ENCODE results near the gene SLC19A3. TPM values are rescaled to one million over a fixed set of nuclear protein-coding genes. Genes with fewer than 3 reads are reported as not detected.

The SLC19A3 gene
- 1.6 to 3.1 TPM (median 2.8 TPM) in 5 replicates for total RNA-seq (2022; extraction: Qiagen RNA extraction)

DNA sequence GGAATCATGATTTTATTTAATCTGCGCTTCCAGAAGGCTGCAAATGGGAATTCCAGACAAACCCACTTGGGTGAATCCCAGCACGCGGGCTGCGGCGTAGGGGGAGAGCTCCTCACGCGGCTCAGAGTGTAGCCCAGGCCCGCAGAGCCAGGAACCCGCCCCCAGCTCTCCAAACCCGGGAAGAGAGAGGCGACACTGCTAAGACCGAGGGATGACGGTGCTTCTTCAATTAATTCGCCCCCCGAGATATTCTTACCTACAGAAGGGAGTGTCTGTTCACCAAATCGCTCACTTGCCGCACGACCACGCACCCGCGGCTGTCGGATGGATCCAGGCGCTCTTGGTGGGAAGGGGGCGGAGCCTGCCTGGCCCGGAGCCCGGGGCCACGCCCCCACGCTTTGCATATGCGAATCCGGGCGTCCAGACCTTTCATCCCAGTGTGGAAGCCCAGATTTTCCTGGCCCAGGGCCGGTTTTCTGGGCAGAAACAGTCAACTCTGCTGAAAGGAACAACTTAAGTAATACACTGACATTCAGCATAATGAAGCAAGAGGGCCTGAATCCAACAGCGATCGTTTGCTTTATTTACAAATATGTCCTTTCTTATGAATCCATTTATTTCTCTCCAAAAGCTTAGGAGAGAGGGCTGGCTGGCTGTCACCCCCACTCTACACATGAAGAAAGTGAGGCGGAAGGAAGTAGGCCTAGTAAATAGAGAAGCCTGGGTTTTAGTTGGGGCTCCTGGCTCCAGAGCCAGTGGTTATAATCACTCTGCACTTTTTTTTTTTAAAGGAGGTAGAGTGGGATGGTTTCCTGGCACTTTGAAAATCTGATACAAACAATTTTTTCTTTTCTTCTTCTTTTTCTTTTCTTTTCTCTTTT, at the start of gene SLC19A3:
Gene SLC19A3 (minus strand): TSS at position 342 of the 881 bp plus-strand sequence. CDS start 15,710 bp downstream, outside the sequence.

GRCh38 chr2:227745594-227745993, 27.8 kb upstream of the SLC19A3 start, which contains the start of gene SCYGR8:
Gene SCYGR8 (plus strand): TSS chr2:227745894. CDS start chr2:227745894, 0 bp downstream.

DNA sequence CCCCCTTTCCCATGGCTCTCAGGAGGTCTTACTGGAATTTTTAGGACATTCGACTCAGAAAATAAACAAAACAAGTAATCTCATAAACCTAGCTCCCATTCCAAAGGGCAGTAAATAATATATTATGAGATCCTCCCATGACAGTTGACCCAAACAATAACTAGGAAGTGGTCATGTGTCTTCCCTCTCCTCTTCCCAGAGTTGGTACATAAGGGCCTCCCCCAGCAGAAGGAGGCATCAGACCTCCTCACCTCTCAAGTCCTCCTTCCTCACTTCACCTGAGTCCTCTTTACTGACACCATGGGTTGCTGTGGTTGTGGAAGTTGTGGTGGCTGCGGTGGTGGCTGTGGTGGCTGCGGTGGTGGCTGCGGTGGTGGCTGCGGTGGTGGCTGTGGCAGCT, 10.2 kb upstream of the SLC19A3 start, which contains the start of gene SCYGR7:
Gene SCYGR7 (plus strand): TSS at position 301 of the 400 bp plus-strand sequence. CDS start 0 bp downstream, at position 301.

DNA sequence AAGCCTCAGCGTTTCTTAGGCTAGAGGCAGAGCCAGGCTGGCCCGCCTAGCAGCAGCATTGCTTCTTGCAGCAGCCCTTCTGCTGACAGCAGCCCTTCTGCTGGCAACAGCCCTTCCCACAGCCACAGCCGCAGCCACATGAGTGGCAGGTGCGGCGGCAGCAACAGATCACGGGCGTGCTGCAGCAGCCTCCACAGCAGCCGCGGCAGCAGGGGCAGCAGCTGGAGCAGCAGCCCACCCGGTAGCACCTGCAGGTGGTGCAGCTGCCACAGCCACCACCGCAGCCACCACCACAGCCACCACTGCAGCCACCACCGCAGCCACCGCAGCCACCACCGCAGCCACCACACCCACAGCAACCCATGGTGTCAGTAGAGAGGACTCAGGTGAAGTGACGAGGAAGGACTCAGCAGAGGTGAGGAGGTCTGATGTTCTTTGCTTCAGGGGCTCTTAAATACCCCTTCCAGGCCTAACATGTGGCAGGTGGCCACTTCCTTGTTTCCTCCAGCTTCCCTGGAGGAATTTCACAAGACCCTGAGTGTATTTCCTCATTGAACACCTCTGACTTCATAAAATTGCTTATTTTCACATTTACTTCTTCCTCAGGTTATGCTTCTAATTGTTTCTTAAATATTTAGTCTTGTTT, 6.7 kb upstream of the SLC19A3 start, which contains the start of gene SCYGR6:
Gene SCYGR6 (minus strand): TSS at position 364 of the 646 bp plus-strand sequence. CDS start 0 bp downstream, at position 364.

DNA sequence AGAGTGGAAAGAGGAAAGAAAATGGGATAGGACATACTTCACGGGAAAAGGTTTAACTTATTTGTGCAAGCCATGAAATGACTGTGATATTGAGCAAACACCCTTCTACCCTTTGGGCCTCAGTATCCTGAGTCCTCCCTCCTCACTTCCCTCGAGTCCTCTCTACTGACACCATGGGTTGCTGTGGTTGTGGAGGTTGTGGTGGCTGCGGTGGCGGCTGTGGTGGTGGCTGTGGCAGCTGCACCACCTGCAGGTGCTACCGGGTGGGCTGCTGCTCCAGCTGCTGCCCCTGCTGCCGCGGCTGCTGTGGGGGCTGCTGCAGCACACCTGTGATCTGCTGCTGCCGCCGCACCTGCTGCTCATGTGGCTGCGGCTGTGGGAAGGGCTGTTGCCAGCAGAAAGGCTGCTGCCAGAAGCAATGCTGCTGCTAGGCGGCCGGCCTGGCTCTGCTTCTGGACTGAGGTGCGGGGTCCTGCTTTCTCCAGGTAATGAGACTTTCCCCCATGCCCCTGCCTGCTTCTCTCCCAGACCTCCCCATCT, 51.1 kb downstream of the SLC19A3 start, which contains the start of gene SCYGR5:
Gene SCYGR5 (plus strand): TSS at position 174 of the 540 bp plus-strand sequence. CDS start 0 bp downstream, at position 174.

Other genes with a start within 250 kb of the SLC19A3 start
- gene AGFG1, start 245.9 kb downstream of the SLC19A3 start, total RNA-seq (2022; extraction: Qiagen RNA extraction) = 91.7 to 113 TPM (median 109 TPM) in 5 replicates
- gene SCYGR2, start 119.1 kb downstream of the SLC19A3 start, total RNA-seq (2022; extraction: Qiagen RNA extraction) = not detected in 5 replicates
- not detected in 5 replicates for gene SCYGR3, start 103.2 kb downstream of the SLC19A3 start, total RNA-seq (2022; extraction: Qiagen RNA extraction)
- not detected in 5 replicates for gene SCYGR4, start 100.5 kb downstream of the SLC19A3 start, total RNA-seq (2022; extraction: Qiagen RNA extraction)
- gene SCYGR5, start 51.2 kb downstream of the SLC19A3 start, total RNA-seq (2022; extraction: Qiagen RNA extraction) = not detected in 5 replicates
- not detected in 5 replicates for gene SCYGR6, start 6.7 kb upstream of the SLC19A3 start, total RNA-seq (2022; extraction: Qiagen RNA extraction)
- gene SCYGR7, start 10.3 kb upstream of the SLC19A3 start, total RNA-seq (2022; extraction: Qiagen RNA extraction) = not detected in 5 replicates
- gene SCYGR8, start 27.9 kb upstream of the SLC19A3 start, total RNA-seq (2022; extraction: Qiagen RNA extraction) = not detected in 5 replicates
- 3.5 to 6.9 TPM (median 5.9 TPM) in 5 replicates for gene CCL20, start 95.8 kb upstream of the SLC19A3 start, total RNA-seq (2022; extraction: Qiagen RNA extraction)
- gene DAW1, start 153.6 kb upstream of the SLC19A3 start, total RNA-seq (2022; extraction: Qiagen RNA extraction) = 2.1 to 3.4 TPM (median 2.2 TPM) in 5 replicates

Measured in A549 treated with AZD2906 at 1 μM for 4 hours (cell line).